Neuronal stem cell (in vitro differentiated cells): ENCODE data around the gene ABHD15.

Experiments
- DNase-seq: peaks from one replicate; pipeline ENCODE4 v3.0.0-alpha.2; 2013; ENCODE audit warnings: low spot score
- H2AFZ ChIP-seq: one replicate; pipeline ENCODE4 v1.6.1; 2013; ENCODE audit warnings: mild to moderate bottlenecking, low read length, inconsistent platforms
- H2AK5ac ChIP-seq: 2 replicates; pipeline ENCODE4 v1.6.1; 2013; ENCODE audit warnings: low read depth, mild to moderate bottlenecking, inconsistent platforms, low read length, moderate library complexity, mixed read lengths
- H2BK120ac ChIP-seq: 2 replicates; pipeline ENCODE4 v1.6.1; 2013; ENCODE audit warnings: low read depth, mild to moderate bottlenecking, inconsistent platforms, low read length, moderate library complexity, mixed read lengths
- H2BK12ac ChIP-seq: one replicate; pipeline ENCODE4 v1.6.1; 2013; ENCODE audit warnings: low read length, inconsistent platforms
- H2BK15ac ChIP-seq: 2 replicates; pipeline ENCODE4 v1.6.1; 2013; ENCODE audit warnings: mild to moderate bottlenecking, low read length, inconsistent platforms, mixed read lengths
- H2BK5ac ChIP-seq: one replicate; pipeline ENCODE4 v1.6.1; 2013; ENCODE audit warnings: inconsistent platforms, mild to moderate bottlenecking, low read length, moderate library complexity
- H3K14ac ChIP-seq: one replicate; pipeline ENCODE4 v1.6.1; 2013; ENCODE audit warnings: low read length, inconsistent platforms
- H3K18ac ChIP-seq: 2 replicates; pipeline ENCODE4 v1.6.1; 2013; ENCODE audit warnings: low read length, inconsistent platforms
- H3K23ac ChIP-seq: 2 replicates; pipeline ENCODE4 v1.6.1; 2013; ENCODE audit warnings: low read depth, mild to moderate bottlenecking, mixed read lengths, low read length, inconsistent platforms; ENCODE audit not compliant: poor library complexity
- H3K27ac ChIP-seq: replicated peaks from 3 replicates; pipeline ENCODE4 v1.5.1; 2013; ENCODE audit warnings: low read length, inconsistent platforms
- H3K27me3 ChIP-seq, 3 experiments: 2 replicates each; pipeline ENCODE4 v1.6.1; 2013; ENCODE audit warnings: low read length in 3 of 3, mild to moderate bottlenecking in 2 of 3, inconsistent platforms in 1 of 3, low read depth in 1 of 3, mixed read lengths in 1 of 3, moderate library complexity in 1 of 3; ENCODE audit not compliant: control insufficient read depth in 3 of 3, insufficient read depth in 3 of 3
- H3K36me3 ChIP-seq, 2 donors: replicated peaks in 1 of 2; 2 replicates each; pipeline ENCODE4 v1.6.1; 2013; ENCODE audit warnings: low read length in 2 of 2; ENCODE audit not compliant: control insufficient read depth in 2 of 2, insufficient read depth in 2 of 2
- H3K4ac ChIP-seq: 2 replicates; pipeline ENCODE4 v1.6.1; 2013; ENCODE audit warnings: inconsistent platforms, mild to moderate bottlenecking, low read length, moderate library complexity
- H3K4me1 ChIP-seq, 2 donors: 1 replicate in 1 of 2; 2 replicates in 1 of 2; pipeline ENCODE4 v1.6.1; 2013; ENCODE audit warnings: low read length in 2 of 2, low read depth in 1 of 2; ENCODE audit not compliant: control insufficient read depth in 2 of 2, insufficient read depth in 1 of 2
- H3K4me2 ChIP-seq: one replicate; pipeline ENCODE4 v1.6.1; 2013; ENCODE audit warnings: mild to moderate bottlenecking, low read length, inconsistent platforms; ENCODE audit not compliant: insufficient read depth, poor library complexity, severe bottlenecking
- H3K4me3 ChIP-seq, 2 donors: 2 replicates each; pipeline ENCODE4 v1.5.1; 2013; ENCODE audit warnings: low read length in 2 of 2, mild to moderate bottlenecking in 2 of 2, inconsistent platforms in 1 of 2, moderate library complexity in 1 of 2
- H3K79me1 ChIP-seq: one replicate; pipeline ENCODE4 v1.6.1; 2013; ENCODE audit warnings: low read depth, mild to moderate bottlenecking, inconsistent platforms, low read length, moderate library complexity
- H3K9ac ChIP-seq: one replicate; pipeline ENCODE4 v1.6.1; 2013; ENCODE audit warnings: mild to moderate bottlenecking, low read depth, low read length, inconsistent platforms; ENCODE audit not compliant: poor library complexity
- H3K9me3 ChIP-seq, 2 donors: replicated peaks in 1 of 2; 2 replicates each; pipeline versions ENCODE3 to v1.6.1; 2013; ENCODE audit warnings: low read length in 2 of 2, mild to moderate bottlenecking in 2 of 2, inconsistent platforms in 1 of 2, low read depth in 1 of 2, mixed read lengths in 1 of 2, moderate library complexity in 1 of 2; ENCODE audit not compliant: control insufficient read depth in 2 of 2, insufficient read depth in 1 of 2
- H4K8ac ChIP-seq: one replicate; pipeline ENCODE4 v1.6.1; 2013; ENCODE audit warnings: low read depth, mild to moderate bottlenecking, inconsistent platforms, low read length, moderate library complexity
- H4K91ac ChIP-seq: one replicate; pipeline ENCODE4 v1.6.1; 2013; ENCODE audit warnings: low read length, low read depth, mild to moderate bottlenecking, inconsistent platforms; ENCODE audit not compliant: poor library complexity
- WGBS, 2 donors: extraction: QIAGEN DNeasy Blood & Tissue Kit; methylation state at CpG; one replicate each; pipeline ENCODE4 v1.1.7; 2013; ENCODE audit warnings: missing lambda C conversion rate in 2 of 2, mixed read lengths in 1 of 2; ENCODE audit not compliant: insufficient read length in 2 of 2, insufficient replicate concordance in 1 of 2; ENCODE audit errors: extremely low coverage in 2 of 2; 5-methylcytosine and 5-hydroxymethylcytosine counted together

The ABHD15 gene

GRCh38 chr17:29579866-29580771 is 13.3 kb upstream of the ABHD15 start:
- Histone ChIP-seq H3K9ac (no peak overlapping the region), H3K9me3 (no peaks in the 10 kb centered on the region), H2BK12ac (no peak overlapping the region), H3K4ac (no peak overlapping the region), H2BK15ac (peak overlapping the region; percentile 22), H3K36me3 (peaks cover 59 to 84% of the 10 kb centered on the region in 2 donors), H3K27ac (no peak overlapping the region), H3K23ac (no peak overlapping the region), H4K91ac (no peak overlapping the region), H3K27me3 (no peaks in the 10 kb centered on the region), H3K4me3 (no peak overlapping the region), H2AFZ (no peak overlapping the region), H2AK5ac (peak overlapping the region; percentile 33), H3K4me2 (no peak overlapping the region), H2BK120ac (no peak overlapping the region), H4K8ac (no peak overlapping the region), H3K4me1 (peaks cover 12 to 13% of the 10 kb centered on the region in 2 donors), H3K18ac (no peak overlapping the region), H3K79me1 (peaks cover 7% of the 10 kb centered on the region), H2BK5ac (no peak overlapping the region), H3K14ac (no peak overlapping the region)
- no peak for DNase-seq
- no CpG with 5 or more reads among the region's 15 CpGs for WGBS, 2 donors

GRCh38 chr17:29578626-29579485 is 12.0 kb upstream of the ABHD15 start:
- Histone ChIP-seq H3K18ac (no peak overlapping the region), H3K14ac (no peak overlapping the region), H3K9me3 (no peaks in the 10 kb centered on the region), H3K4me3 (peak overlapping the region in 1 of 2 donors; percentile 7), H3K9ac (no peak overlapping the region), H3K79me1 (peaks cover 5% of the 10 kb centered on the region), H4K8ac (no peak overlapping the region), H2BK120ac (no peak overlapping the region), H3K36me3 (peaks cover 70 to 94% of the 10 kb centered on the region in 2 donors), H2BK12ac (no peak overlapping the region), H3K27ac (no peak overlapping the region), H4K91ac (no peak overlapping the region), H3K4ac (no peak overlapping the region), H3K4me2 (no peak overlapping the region), H3K27me3 (no peaks in the 10 kb centered on the region), H3K23ac (no peak overlapping the region), H2AK5ac (no peak overlapping the region), H2AFZ (no peak overlapping the region), H3K4me1 (peaks cover 0 to under 1% of the 10 kb centered on the region in 2 donors), H2BK5ac (no peak overlapping the region), H2BK15ac (no peak overlapping the region)
- WGBS, 2 donors = no CpG with 5 or more reads among the region's 14 CpGs
- DNase-seq = no peak

- no peak overlapping the region for H3K4me3 ChIP-seq
- peak overlapping the region; percentile 14 for H2BK5ac ChIP-seq
- H3K36me3 ChIP-seq = peaks cover 71 to 93% of the 10 kb centered on the region in 2 donors
- DNase-seq = no peak
- no peak overlapping the region for H3K23ac ChIP-seq
- peak overlapping the region; percentile 18 for H3K9ac ChIP-seq
- peak overlapping the region; percentile 23 for H2AK5ac ChIP-seq
- peaks cover 5% of the 10 kb centered on the region for H3K79me1 ChIP-seq
- H3K14ac ChIP-seq = no peak overlapping the region
- no peak overlapping the region for H3K4me2 ChIP-seq
- H4K8ac ChIP-seq = peak overlapping the region; percentile 57
- H3K4ac ChIP-seq = no peak overlapping the region
- H2AFZ ChIP-seq = no peak overlapping the region
- peak overlapping the region; percentile 33 for H3K18ac ChIP-seq
- no peaks in the 10 kb centered on the region for H3K27me3 ChIP-seq
- no peaks in the 10 kb centered on the region for H3K9me3 ChIP-seq
- peaks cover 0 to 3% of the 10 kb centered on the region in 2 donors for H3K4me1 ChIP-seq
- H2BK15ac ChIP-seq = no peak overlapping the region
- H3K27ac ChIP-seq = no peak overlapping the region
- no peak overlapping the region for H2BK120ac ChIP-seq
- WGBS, 2 donors = no CpG with 5 or more reads among the region's 22 CpGs
- H4K91ac ChIP-seq = no peak overlapping the region
- peak overlapping the region; percentile 8 for H2BK12ac ChIP-seq
These were observed 10.8 kb upstream of the ABHD15 start for GRCh38 chr17:29577385-29578211.
